CD4-positive, alpha-beta T cell treated with Interleukin-10 for 1 hour (primary cell): ENCODE data around the gene EXOC3L4.
"Not testable (repeated sequence)": the region's sequence is repeated elsewhere in the genome, so short reads cannot be mapped to it uniquely, and the experiment has no call there.

Experiments
- DNase-seq: peaks from one replicate; pipeline ENCODE4 v3.0.0-alpha.2; 2020

Gene EXOC3L4

DNA sequence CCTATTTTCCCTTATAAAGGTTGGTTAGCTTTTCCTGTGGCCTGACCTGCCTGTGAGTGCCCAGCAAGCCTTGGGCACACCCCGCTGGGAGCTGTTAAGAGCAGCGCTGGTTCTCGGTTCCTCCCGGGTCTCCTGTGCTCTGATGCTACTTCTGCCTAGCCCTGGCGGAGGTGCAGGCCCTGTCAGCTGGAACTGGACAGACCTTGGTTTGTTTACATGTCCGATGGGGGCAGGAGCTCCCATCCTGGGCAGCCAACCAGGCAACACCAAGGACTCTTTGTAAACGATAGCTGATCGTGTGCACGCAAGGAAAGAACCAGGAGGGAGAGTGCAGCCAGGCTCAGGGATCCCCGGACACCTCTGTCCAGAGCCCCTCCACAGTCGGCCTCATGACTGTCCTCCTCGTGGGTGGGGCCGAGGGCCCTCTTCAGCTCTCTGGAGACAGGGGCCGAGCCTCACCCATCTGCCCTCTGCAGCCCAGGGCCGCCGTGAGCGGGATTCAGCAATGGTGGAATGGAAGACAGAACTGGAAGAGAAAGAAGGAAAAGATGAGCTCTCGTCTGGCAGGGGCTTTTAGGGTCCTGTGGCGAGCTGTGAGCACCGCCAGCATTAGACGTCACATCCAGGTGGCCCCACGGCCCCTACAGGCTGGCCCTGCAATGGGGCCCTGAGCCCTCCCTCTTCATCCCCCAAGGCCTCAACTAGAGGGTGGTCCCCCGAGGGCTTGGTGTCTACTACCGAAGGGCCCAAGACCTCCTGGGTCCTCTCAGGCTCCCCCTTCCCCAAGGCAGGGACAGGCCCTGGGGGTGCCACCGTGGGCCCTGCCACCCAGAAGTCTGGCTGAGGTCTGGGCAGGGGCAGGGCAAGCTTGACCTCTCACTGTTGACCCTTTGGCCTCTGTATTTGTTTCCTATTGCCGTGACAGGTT, 41.1 kb downstream of the EXOC3L4 start:
- no peak for DNase-seq

DNA sequence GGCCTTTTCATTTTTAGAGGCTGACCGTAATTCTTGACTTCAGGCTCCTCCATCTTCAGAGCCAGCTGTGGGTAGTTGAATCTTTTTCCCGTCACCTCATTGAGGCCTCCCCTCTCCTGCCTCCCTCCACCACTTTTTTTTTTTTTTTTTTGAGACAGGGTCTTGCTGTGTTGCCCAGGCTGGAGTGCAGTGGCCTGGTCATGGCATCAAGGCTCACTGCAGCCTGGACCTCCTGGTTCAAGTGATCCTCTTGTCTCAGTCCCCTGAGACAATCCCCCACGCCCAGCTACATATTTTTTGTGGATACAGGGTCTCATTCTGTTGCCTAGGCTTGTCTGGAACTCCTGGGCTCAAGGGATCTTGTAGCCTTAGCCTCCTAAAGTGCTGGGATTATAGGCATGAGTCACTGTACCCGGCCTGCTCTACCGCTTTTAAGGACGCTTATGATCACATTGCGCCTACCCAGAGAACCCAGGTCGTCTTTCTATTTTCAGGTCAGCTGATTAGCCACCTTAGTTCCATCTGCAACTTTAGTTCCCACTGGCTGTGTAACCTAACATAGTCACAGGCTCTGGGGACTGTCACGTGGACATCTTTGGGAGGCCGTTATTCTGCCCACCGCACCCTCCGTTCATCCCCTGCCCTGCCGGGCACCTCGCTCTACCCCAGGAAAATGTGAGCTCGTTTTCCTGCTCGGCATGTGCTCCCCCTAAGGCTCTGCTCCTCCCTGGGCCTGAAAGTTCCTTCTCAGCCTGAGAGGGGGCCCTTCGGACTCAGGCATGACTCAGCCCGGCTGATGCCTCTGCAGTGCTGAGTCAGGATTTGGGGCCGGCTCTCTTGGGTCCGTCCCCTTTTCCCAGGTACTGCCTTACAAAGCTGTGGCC, 42.1 kb downstream of the EXOC3L4 start:
- DNase-seq, result no peak

- no peak for DNase-seq
Measured at GRCh38 chr14:103137689-103138300, 43.3 kb downstream of the EXOC3L4 start.

- DNase-seq, result no peak
Measured at GRCh38 chr14:103138301-103139131, 44.0 kb downstream of the EXOC3L4 start.

GRCh38 chr14:103139132-103140025, 44.9 kb downstream of the EXOC3L4 start:
- no peak for DNase-seq

GRCh38 chr14:103140316-103141109, 46.0 kb downstream of the EXOC3L4 start:
- DNase-seq, result no peak

GRCh38 chr14:103141117-103141796, 46.7 kb downstream of the EXOC3L4 start:
- no peak for DNase-seq

DNA sequence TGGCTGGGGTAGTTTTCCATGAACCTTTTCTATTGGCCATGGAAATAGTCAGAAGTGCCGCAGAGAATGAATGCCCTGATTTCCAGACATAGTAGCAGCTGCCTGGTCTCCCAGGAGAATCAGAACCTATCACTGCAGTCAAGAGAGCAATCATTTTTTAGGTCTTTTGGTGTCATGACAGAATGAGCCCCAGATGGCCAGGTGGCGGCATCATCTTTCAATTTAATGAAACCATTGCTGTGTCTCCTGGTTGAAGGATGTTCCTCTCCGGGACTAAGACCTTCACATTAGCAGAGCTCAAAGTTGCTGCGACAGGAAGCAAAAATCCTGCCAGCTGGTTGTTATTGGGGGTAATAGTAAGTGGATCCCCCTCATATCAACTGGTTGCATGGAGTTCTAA, 47.5 kb downstream of the EXOC3L4 start:
- DNase-seq, result no peak

- DNase-seq, result no peak
Measured at GRCh38 chr14:103142721-103143302, 48.3 kb downstream of the EXOC3L4 start.

- DNase-seq, result no peak
Measured at GRCh38 chr14:103143506-103143905, 49.0 kb downstream of the EXOC3L4 start.

- DNase-seq, result no peak
Measured at GRCh38 chr14:103144085-103144484, 49.6 kb downstream of the EXOC3L4 start.

DNA sequence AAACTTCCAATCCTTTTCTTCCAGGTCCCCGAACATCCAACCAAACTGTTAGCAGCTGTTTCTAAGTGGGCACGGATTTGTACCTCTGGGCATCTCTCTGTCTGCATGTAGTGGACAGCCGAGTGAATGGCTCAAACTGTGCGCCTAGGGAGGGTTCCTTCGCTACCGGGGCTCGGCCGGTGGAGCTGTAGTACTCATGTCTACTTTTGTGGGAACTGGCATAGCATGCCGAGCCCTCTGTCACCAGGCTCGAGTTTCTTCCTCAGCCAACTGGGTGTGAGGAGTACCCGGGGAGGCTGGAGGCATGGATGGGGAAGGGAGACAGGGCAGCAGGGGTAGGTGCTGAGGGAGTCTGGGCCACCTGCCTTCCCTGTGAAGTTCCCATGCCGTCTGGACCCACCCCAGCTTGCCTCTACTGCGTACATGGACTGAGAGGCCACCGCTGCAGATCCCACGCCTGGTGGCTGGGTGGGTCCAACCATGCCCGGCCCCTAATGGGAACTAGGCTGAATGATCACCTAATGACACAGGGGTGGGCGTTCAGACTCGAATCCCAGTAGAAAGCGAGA, 51.7 kb downstream of the EXOC3L4 start:
- DNase-seq, result no peak

DNA sequence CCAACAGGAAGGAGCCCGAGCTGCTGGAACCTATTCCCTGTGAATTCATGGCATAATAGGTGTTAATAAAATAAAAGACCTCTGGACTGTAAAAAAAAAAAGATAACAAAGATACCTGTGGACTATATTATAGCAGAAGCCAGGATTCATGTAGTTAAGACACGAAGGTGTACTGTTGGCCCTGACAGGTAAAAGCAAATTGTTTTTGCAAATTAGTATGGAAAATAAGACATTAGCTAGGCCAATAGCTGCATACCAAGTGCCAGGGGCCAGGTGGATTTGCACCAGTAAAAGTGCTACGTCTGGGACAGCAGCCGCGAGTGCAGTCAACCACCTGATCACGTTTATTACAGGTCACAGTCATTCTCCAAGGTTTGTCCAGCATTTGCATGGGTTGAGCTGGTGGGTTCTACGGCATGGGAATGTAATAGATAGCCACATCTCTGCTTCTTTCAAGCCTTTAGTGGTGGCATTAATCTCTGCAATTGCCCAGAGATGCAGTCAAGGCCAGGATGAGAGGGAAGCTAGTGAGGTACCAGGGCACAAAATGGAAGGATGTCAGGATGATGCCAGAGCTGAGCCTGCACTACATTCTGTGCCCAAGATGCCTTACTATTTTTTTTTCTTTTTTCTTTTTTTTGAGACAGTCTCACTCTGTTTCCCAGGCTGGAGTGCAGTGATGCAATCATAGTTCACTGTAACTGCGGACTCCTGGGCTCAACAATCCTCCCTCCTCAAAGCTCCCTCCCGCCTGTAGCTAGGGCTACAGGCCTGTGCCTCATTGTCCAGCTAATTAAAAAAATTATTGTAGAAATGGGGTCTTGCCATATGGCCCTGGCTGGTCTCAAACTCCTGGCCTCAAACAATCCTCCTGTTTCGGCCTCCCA, 55.1 kb downstream of the EXOC3L4 start:
- DNase-seq, result no peak

DNA sequence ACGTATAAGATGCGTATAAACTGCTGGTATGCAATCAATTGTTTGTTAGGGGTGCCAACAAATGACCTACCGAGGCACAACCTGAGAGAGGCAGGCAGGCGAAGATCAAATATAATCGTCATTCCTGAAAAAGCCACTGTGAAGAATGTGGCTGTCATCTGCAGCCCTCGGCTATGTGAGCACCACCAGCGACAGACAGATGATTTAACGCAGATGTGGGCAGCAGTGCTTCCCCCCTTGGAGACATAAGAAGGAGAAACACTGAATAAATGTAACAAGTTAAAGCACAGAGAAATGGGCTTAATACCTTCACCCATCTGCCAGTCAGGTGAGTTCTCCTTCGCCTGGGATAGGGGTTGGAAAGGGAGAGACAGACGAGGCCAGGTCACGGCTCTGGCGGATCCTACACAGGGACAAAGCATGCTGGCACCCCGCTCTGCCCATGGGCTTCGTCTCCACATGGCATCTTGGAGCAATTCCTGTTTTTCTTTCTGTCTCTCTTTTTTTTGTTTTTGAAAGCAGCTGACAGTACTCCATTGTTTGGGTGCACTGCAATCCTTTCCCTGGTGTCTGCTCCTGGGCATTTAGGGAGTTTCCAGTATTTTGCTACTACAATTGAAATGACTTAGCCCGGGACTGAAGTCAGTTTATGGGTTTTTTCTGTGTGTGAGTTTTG, 56.9 kb downstream of the EXOC3L4 start:
- no peak for DNase-seq

DNA sequence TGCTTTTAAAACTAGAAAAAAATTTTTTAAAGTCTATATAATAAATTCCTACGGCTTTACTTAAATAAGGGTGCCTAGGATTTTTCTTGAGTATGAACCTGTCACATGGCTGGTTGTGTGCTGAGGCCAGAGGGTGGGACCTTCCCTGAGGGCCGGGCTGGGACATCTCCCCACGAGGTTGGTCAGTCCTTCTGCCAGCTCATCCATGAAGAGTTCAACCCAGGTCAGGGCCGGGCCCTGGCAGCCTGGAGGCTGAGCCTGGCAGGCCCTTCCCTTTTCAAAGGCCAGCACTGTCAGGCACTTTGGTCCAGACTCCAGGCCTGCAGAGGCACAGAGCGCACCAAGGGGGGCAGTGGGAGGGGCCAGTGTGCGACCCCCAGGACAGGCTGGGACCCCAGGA, 60.5 kb downstream of the EXOC3L4 start:
- DNase-seq, result no peak

- DNase-seq, result not testable (repeated sequence)
Measured at GRCh38 chr14:103155416-103155815, 60.9 kb downstream of the EXOC3L4 start.

DNA sequence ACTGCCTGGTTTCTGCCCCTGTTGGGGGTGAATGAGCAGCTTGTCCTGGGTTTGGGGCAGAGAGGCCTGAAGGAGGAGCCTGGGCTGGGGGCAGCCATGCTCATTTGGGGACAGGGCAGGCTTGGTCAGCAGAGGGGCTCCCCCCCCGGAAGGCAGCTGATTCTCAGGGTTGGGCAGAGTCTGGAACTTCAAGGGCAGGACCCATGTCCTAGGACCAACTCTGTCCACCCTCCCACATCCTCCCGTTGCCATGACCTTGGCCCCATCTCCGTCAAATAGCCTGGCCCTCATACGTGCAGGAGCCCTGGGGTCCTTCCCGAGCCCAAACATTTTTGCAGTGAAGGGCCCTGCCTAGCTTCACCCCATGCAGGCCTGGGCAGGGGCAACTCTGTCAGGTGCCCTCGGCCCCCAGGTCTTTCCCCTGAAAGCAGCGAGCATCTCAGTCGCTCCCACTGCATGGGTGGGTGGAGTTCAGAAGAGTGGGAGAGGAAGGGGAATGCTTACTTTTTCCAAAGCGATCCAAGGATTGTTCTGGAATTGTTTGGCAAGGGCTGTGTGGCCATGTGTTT, 61.4 kb downstream of the EXOC3L4 start:
- DNase-seq, result no peak
